GM19455 (cell line): ENCODE measurements around the gene KIF2A.

ENCODE experiments used
- ATAC-seq: cut with Tn5 transposase; IDR thresholded peaks from one replicate; pipeline ENCODE4 v1.9.1; 2021; ENCODE audit not compliant: unreplicated experiment

Gene KIF2A

DNA sequence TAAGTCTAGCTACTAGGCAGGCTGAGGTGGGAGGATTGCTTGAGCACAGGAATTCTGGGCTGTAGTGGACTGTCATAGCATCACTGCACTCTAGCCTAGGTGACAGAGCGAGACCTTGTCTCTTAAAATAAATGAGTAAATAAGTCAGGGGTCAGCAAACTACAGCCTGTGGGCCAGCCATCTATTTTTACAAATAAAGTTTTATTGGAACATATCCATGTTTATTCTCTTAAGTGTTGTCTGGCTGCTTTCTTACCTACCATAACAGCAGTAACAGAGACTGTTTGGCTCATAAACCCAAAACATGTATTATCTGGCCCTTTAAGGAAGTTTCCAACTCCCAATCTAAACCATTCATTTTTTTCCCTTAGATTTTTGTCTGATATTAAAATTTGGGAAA is 68.1 kb downstream of the KIF2A start:
- no peak for ATAC-seq

DNA sequence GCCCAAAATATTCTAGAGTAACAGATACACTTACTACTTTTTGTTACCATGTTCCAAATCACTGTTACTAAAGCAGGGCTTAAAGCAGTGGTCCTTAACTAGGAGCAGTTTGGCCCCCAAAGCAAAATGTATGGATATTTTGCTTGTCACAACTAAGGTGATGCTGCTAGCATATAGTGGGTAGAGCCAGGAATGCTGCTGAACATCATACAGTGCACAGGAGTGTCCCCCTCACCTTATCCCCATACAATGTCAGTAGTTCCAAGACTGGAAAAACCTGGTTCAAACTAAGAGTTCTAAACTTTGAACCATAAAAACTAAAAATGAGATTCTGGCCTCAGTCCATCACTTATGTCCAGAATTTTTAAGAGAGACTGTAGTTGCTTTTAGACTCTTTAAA is 69.6 kb downstream of the KIF2A start:
- no peak for ATAC-seq

DNA sequence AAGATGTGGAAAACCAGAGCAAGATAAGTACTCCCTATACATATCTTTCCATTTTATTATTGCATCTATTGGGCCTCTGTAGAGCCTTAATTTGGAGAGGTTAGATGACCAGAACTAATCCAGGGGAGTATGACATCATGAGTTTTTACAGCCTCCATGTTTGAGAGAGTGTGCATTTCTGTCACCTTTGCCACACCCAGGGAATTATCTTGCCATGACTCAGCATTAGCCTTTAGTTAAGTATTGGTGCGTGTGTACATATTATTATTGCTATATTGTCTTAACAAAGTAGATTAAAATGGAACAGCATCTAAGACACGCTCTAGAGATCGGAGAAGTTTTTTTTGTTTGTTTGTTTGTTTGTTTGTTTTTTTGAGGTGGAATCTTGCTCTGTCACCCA is 70.1 kb downstream of the KIF2A start:
- no peak for ATAC-seq

DNA sequence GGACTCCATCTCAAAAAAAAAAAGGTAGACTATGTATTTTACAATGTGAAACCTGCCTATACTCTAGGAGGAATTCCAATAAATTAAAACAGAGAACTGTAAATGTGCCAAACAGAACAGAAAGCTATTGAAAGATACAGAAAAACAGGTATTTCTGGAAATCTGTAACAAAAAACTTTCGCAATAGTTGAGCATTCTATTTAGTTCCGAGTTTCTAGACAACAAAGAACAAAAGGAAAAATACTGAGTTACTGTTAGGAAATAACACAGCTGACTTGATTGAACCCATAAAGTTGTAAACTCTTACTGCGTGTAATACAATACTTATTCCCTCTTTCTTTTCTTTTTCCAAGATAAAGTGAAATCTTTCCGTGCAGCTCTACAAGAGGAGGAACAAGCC is 79.1 kb downstream of the KIF2A start:
- no peak for ATAC-seq

DNA sequence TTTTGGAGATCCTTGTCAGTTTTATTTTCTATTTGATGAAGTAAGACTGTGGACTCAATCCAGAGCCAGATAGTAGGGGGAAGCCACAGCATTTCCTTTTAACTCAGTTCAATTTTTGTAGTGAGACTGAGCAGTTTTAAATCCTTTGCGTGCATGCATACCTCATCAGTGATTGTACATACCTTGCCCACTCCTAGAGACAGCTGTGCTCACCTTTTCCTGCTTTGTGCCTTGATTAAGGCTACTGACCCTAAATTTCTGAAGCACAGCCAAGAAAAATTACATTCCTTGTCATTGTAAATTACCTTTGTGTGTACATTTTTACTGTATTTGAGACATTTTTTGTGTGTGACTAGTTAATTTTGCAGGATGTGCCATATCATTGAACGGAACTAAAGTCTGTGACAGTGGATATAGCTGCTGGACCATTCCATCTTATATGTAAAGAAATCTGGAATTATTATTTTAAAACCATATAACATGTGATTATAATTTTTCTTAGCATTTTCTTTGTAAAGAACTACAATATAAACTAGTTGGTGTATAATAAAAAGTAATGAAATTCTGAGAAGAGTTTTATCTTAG is 79.9 kb downstream of the KIF2A start:
- ATAC-seq = no peak

DNA sequence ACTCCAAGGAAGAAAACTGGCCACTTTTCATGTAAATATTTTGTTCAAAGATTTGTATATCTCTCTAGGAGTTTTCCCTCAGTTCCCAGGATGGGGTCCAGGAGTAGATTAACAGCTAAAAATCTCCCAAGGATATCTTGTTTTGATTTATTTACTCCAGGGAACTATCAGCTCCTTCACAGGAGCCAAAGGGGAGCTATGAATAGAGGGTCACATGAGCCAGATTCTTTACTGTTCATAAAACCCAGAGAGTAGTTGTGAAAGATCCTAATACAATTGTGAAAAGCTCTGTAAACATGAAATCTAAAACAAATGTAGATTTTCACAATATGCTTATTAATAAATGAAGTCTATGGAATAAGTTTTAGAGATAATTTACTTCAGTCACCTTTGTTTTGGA is 80.8 kb downstream of the KIF2A start:
- ATAC-seq = no peak

DNA sequence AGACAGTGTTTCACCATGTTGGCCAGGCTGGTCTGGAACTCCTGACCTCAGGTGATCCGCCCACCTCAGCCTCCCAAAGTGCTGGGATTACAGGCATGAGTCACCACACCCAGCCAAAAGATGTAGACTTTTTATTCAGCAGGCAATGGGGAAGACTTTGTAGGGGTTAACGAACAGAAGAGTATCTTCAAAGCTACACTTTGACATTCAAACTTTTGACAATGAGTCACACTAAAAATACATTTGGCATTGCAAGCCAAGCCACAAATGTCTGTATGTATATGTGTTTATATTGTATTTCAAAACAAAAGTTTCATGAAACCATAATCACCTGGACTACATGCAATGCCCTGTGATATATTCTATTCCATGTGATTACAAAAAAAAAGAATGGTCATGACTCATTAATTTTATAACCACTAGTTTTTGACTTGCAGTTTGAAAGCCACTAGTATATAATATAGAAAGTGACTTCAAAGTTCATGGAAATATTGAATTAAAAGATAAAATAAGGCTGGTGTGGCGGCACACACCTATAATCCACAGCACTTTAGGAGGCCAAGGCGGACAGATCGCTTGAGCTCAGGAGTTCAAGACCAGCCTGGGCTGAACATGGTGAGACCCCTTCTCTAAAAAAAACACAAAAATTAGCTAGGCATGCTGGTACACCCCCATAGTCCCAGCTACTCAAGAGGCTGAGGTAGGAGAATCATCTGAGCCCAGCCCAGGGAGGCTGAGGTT is 89.4 kb downstream of the KIF2A start:
- no peak for ATAC-seq

DNA sequence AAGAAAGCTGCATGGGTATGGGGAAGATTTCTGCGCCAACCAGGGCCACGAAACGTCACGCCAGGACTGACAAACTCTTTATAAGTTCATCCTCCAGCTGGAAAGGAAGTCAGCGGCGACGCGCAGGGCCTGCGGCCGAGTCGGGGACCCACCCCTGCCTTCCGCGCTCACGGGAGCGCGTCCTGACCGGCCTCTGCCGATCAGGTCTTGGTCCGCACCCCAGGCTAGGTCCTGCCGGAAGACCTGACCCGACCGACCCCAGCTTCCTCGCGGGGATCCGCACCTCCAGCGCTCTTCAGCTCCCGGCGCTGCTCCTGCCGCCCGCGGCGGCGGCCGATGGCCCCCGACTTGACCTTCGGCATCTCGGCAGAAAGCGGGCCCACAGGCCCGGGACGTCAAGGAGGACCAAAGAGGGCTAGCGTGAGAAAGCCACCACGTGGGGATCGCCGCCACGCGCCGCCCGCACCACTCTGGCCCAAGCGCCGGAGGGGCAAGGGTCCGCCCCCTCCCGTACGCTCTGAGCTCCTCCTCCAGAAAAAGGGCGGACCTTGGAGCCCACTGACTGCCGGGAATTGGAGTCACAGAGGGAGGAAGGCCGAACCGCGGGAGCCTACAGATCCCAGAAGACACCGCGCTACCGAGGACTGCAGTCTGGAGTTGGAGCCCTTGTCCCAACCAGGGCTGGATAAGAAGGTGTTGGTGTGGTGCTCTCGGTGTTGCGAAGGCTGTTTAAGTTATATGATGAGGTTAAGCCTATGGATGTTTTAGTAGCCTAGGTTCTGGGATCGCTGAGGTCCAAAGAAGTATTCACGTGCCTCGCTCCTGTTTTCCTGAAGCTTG is 97.6 kb downstream of the KIF2A start, which contains the start of gene DIMT1:
TSS of gene DIMT1 (minus strand) at position 495 of the 840 bp plus-strand sequence. CDS start at position 362, 133 bp downstream.
- ATAC-seq = peak; percentile 96

DNA sequence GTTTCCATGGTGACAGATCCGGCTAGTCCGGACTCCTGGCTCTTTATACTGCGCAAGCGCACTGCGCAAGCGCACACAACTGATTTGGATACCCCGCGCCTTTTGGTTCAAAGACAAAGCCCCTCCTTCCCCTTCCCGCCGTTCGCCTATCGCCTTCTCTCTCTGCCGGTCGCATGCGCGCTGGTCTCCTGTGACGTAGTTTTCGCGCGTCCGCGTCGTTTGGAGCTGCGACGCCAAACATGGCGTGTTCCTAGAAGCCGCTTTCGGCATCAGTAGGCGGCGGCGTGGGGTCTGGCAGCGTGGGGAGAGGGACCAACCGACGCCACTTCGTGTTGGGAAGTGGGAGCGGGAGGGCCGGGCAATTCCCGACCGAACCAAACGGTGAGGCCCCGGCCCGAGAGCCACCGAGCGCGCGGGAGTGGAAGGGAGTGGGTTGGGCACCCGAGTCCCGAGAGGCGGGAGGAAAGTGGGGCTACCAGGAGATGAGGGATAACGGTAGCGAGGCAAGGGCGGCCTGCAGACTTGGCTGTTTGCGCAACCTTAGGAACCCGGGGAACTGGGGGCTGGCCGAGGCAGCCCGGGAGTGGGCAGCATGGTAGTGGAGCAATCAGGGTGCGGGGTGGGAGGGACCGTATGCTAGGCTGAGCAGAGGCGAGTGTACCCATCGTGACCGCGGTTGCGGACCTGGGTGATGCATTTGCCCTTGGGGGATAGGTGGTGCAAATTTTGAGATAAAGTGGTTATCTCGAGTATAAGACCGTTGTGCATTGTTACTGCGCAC is 106.7 kb downstream of the KIF2A start, which contains the start of gene IPO11:
TSS of gene IPO11 (plus strand) at position 215 of the 781 bp plus-strand sequence. CDS start 24,517 bp downstream, outside the sequence.
- peak; percentile 96 for ATAC-seq

DNA sequence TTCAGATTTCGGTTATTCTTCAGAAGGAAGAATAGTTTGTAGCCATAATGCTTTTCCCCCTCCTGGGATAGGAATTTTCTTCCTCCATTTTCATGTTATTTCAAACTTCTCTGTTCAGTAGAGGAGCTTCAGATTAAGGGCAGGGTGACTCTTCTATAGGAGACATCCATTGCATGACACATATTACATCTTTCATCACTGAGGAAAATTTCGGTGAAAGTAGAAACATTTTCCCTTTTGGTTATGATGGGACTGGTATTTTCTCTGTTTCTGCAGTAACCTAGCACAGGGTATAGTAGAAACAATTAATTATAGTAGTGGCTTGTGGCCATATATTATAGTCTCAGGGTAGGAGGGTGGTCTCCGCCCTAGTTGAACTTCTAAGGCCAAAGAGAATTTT is 107.7 kb downstream of the KIF2A start:
- no peak for ATAC-seq

DNA sequence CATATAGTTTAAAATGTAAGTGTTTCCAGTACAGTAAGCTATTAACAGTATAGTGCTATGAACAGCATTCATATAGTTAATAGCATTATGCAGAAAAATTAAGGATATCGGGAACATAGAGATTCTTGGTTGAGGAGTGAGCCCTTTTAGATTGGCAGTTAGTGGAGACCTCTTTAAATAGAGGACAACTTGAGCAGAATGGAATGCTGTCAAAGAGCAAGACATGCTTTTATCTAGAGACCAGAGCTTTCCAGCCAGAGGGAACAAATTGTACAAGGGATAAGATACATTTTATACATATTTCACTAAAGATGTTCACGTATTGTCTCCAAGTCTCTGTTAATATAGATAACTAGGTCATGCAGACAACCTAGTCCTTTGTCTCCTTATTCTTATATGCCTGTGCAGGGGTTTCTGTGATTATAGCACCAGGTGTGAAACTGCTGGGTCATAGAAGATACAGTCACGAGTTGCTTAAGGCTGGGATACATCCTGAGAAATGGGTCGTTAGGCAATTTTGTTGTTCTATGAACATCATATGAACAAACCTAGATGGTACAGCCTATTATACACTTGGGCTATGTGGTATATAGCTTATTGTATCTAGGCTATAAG is 112.6 kb downstream of the KIF2A start:
- no peak for ATAC-seq

DNA sequence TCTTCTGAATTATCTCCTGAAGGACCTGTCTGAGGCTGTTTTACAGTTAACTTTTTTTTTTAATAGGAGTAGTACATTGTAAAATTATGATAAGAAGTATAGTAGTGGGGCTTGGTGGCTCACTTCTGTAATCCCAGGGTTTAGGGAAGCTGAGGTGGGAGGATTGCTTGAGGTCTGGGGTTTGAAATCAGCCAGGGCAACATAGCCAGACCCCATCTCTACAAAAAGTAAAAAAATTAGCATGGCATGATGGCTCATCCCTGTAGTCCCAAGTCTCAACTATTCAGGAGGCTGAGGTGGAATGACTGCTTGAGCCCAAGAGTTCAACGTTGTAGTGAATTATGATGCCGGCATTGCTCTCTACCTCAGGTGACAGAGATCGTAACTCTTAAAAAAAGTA is 113.6 kb downstream of the KIF2A start:
- no peak for ATAC-seq

DNA sequence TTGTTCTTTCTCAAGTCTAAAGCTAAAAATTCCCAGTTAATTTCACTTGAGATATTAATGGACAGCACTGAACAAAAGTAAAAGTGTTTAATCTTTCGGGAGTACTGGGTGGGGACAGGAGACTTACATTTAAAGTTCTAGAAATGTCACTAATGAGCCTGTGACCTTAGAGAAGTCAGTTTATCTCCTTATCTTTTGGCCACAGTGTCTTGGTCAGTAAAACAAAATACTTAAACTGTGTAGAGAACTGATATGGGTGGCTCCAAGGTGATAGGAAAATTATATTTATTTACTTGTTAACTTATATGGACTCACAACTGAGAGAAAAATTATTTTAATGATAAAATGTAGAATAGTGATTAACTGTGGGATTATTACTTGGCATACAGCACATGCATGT is 115.4 kb downstream of the KIF2A start:
- no peak for ATAC-seq

DNA sequence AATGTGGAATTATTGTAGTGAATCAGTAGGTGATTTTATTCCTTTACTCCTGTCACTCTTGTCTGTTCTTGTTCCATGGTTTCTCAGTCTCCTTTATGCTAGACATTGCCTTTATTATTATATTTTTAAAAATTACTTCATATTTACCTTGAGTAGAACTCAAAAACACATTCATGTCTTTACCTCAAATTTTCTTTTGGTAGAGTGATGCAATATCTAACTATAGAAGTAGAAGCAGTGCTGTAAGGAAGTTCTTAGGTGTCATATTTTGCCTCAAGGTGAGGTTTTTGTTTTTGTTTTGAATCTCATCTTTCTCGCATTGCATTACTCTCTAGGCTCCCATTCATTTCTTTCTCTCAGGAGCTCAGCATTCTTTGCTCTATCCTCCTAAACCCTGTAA is 118.8 kb downstream of the KIF2A start:
- ATAC-seq = no peak

DNA sequence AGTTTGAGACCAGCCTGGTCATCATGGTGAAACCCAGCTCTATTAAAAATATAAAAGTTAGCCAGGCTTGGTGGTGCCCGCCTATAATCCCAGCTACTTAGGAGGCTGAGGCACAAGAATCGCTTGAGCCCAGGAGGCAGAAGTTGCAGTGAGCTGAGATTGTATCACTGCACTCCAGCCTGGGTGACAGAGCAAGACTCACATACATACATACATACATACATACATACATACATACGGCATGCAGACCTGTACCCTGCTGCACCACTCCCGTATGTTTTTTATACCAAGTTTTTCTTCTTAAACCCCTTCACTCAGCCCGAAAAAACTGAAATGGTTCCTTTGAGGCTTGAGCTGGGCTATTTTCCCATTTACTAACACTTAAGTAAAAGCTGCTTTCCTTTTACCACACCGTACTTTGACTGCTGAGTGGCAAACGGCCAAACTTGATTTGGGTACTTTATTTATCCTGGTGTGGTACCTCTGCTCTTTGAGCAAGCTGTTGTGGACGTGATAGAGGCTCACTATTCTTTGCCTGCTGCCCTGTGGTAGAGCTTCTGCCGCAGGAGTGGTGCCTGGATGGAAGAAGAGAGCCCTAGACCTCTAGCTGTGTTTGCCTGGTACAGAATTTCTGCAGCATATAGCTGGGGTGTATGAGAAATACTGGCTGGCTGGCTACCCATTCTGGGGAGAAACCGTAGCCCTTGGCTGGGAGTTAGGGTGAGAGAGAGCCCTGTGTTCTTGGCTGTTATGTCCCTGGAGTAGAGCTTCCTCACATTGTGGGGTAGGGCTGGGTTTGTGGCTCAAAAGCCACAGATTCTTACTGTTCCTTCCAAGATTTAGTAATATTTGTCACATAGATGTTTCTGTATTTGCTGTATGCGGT is 126.0 kb downstream of the KIF2A start:
- no peak for ATAC-seq

DNA sequence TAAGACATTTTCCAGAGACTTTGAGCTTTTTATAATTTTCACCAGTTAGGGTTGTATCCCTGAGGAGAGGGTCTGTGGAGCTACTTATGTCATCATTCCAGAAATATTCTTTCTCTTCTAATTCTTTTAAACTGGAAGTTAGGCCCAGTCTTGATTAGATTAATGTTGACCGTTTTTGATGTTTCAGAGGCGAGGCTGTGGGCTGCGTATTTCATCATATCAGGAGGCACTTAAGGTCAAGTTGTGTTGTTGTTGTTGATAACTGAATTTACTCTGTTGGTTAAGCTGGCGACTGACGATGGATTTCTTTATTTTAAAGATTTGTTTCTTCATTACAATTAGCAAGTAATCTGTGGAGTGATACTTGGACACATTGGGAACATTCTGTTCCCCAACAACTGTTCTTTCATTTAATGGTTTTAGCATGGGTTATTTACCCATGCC is 126.6 kb downstream of the KIF2A start:
- no peak for ATAC-seq
